HG03342 (cell line): ENCODE data around the gene MRGPRE.

Experiments used
- ATAC-seq: cut with Tn5 transposase; IDR thresholded peaks from one replicate; pipeline ENCODE4 v1.9.1; 2021; ENCODE audit warnings: mild to moderate bottlenecking, moderate library complexity; ENCODE audit not compliant: unreplicated experiment

The MRGPRE gene

GRCh38 chr11:3182462-3182852 is 49.8 kb downstream of the MRGPRE start:
- no peak for ATAC-seq

GRCh38 chr11:3181725-3182461 is 50.3 kb downstream of the MRGPRE start:
- ATAC-seq: no peak

GRCh38 chr11:3180869-3181268 is 51.3 kb downstream of the MRGPRE start:
- ATAC-seq: no peak

GRCh38 chr11:3178349-3178748 is 53.9 kb downstream of the MRGPRE start:
- ATAC-seq: no peak

GRCh38 chr11:3177931-3178330 is 54.3 kb downstream of the MRGPRE start:
- ATAC-seq: no peak
